ENCODE results near the gene CLPX. TPM values are rescaled to one million over a fixed set of nuclear protein-coding genes. Genes with fewer than 3 reads are reported as not detected.

Gene CLPX
- total and polyA plus RNA-seq, 2 donors (not counting 1 experiment from before 2014, with no cell fraction given) = 16.6 to 54.5 TPM

DNA sequence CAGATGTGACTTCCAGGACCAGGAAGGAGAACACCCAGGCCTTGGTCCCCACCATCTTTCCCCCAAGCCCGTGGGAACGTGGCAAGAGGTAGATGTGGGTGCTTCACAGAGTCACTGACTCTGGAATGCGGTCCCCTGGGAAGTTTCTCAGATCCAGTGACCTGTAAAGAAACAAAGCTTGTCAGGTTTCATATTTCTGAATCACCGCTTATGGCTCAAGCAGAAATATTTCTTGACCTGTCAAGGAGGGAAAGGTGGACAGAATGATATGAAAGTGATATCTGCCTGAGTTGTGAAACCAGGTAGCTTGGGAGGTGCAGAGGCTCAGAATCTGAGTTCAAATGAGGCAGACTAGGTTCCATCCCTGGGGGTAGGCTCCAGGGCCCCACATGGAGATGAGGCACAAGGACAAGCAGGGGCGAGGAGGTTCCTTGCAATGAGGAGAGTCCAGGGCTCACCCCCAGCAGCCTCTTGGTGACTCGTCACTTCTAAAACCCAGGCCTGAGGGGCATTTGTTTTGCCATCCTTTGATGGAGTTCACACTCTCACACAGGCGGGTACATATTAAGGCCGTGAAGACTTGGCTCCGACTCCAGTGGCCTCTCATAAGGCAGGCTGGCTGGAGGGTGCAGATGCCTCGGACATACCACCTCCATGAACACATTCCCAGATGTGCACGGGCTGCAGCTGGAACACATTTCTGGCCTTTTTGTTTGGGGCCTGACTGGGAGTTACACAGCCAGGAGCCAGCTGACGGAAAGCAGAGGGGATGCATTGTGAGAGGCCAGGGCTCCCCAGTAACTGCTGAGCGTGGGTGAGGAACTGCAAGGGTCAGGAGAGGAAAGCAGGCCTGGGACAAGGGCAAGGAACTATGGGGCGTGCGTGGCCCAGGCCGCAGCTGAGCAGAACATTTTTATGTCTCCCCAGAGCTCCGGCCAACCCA lies 24.8 kb upstream of the CLPX start:
- H3K27me3 Mint-ChIP-seq = peaks cover 8% of the 10 kb centered on the region
- Histone ChIP-seq H3K4me1 (ENCODE audit: control insufficient read depth in 2 of 2, insufficient read depth in 2 of 2, low read length in 2 of 2) (no peaks in the 10 kb centered on the region), H3K9ac (ENCODE audit: low read length) (no peak overlapping the region), H3K4me2 (replicated peaks; ENCODE audit: low read depth, low read length, poor library complexity, severe bottlenecking) (no peak overlapping the region), H3K79me2 (ENCODE audit: control insufficient read depth, insufficient read depth, low read length) (no peaks in the 10 kb centered on the region), H3K27ac (ENCODE audit: low read length in 2 of 2) (no peak overlapping the region), H4K20me1 (ENCODE audit: control insufficient read depth, insufficient read depth, low read length, poor library complexity, severe bottlenecking) (no peaks in the 10 kb centered on the region), H3K27me3 (replicated peaks in 1 of 4; ENCODE audit: control extremely low read depth in 1 of 4, control insufficient read depth in 3 of 4, insufficient read depth in 4 of 4, low read length in 3 of 4) (no peaks in the 10 kb centered on the region), H2AFZ (ENCODE audit: insufficient read depth, low read depth, low read length, poor library complexity, severe bottlenecking) (no peak overlapping the region), H3K4me3 (ENCODE audit: control extremely low read depth in 1 of 5, extremely low read depth in 1 of 5, insufficient read depth in 1 of 5, low read depth in 2 of 5, low read length in 4 of 5) (no peak overlapping the region), H3K36me3 (replicated peaks in 1 of 2; ENCODE audit: control extremely low read depth in 1 of 2, control insufficient read depth in 1 of 2, extremely low read depth in 1 of 2, insufficient read depth in 2 of 2, low read length in 1 of 2) (no peaks in the 10 kb centered on the region), H3K9me3 (ENCODE audit: control extremely low read depth in 1 of 3, control insufficient read depth in 2 of 3, insufficient read depth in 1 of 3, low read length in 2 of 3) (no peaks in the 10 kb centered on the region)
- DNase-seq (no peak), ATAC-seq (ENCODE audit: low read depth) (no peak)
- intact Hi-C loops (cut with micrococcal nuclease) = no loop called here
- no peaks in the 10 kb centered on the region for H3K4me1 Mint-ChIP-seq
- no peaks in the 10 kb centered on the region for H3K9me3 Mint-ChIP-seq (ENCODE audit: insufficient read depth)
- TF ChIP-seq CTCF (IDR thresholded peaks at IDR 0.05) (no peak), EZH2 (IDR thresholded peaks at IDR 0.05; ENCODE audit: borderline replicate concordance, insufficient read depth, low read depth, low read length, poor library complexity, severe bottlenecking) (no peak)
- ChIA-PET CTCF (no interaction called here), POLR2A (no interaction called here)
- no peak overlapping the region for H3K4me3 Mint-ChIP-seq
- H3K27ac Mint-ChIP-seq = no peak overlapping the region
- WGBS (ENCODE audit: insufficient coverage) = 94% methylated on average over 15 of the region's 17 CpGs

DNA sequence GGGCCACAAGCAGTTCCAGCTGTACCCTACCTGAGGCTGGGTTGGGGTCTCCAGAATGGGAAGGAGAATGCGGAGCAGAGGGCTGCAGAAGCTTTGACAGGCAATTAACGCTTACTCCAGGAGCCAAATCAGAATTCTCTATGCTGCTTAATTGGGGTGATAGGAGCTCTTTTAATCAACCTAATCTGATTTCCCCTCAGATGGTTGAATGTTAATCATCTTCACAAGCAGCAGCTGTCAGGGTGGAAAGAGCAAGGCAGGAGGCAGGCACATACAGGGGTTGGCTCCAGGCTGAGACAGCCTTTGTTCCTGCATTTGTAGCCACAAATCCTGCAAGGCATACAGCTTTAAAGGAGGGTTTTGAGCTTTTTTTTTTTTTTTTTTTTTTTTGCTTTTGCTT lies 23.5 kb upstream of the CLPX start:
- Histone ChIP-seq H3K9ac (ENCODE audit: low read length) (no peak overlapping the region), H3K9me3 (ENCODE audit: control extremely low read depth in 1 of 3, control insufficient read depth in 2 of 3, insufficient read depth in 1 of 3, low read length in 2 of 3) (no peaks in the 10 kb centered on the region), H3K79me2 (ENCODE audit: control insufficient read depth, insufficient read depth, low read length) (no peaks in the 10 kb centered on the region), H2AFZ (ENCODE audit: insufficient read depth, low read depth, low read length, poor library complexity, severe bottlenecking) (no peak overlapping the region), H3K27ac (ENCODE audit: low read length in 2 of 2) (no peak overlapping the region), H3K4me2 (replicated peaks; ENCODE audit: low read depth, low read length, poor library complexity, severe bottlenecking) (no peak overlapping the region), H3K36me3 (replicated peaks in 1 of 2; ENCODE audit: control extremely low read depth in 1 of 2, control insufficient read depth in 1 of 2, extremely low read depth in 1 of 2, insufficient read depth in 2 of 2, low read length in 1 of 2) (no peaks in the 10 kb centered on the region), H3K4me3 (ENCODE audit: control extremely low read depth in 1 of 5, extremely low read depth in 1 of 5, insufficient read depth in 1 of 5, low read depth in 2 of 5, low read length in 4 of 5) (no peak overlapping the region), H4K20me1 (ENCODE audit: control insufficient read depth, insufficient read depth, low read length, poor library complexity, severe bottlenecking) (no peaks in the 10 kb centered on the region), H3K4me1 (ENCODE audit: control insufficient read depth in 2 of 2, insufficient read depth in 2 of 2, low read length in 2 of 2) (no peaks in the 10 kb centered on the region), H3K27me3 (replicated peaks in 1 of 4; ENCODE audit: control extremely low read depth in 1 of 4, control insufficient read depth in 3 of 4, insufficient read depth in 4 of 4, low read length in 3 of 4) (no peaks in the 10 kb centered on the region)
- peaks cover 8% of the 10 kb centered on the region for H3K27me3 Mint-ChIP-seq
- TF ChIP-seq EZH2 (IDR thresholded peaks at IDR 0.05; ENCODE audit: borderline replicate concordance, insufficient read depth, low read depth, low read length, poor library complexity, severe bottlenecking) = no peak
- no peak for TF ChIP-seq CTCF (IDR thresholded peaks at IDR 0.05)
- POLR2A ChIA-PET = no interaction called here
- CTCF ChIA-PET = interaction anchor here (0.6 kb wide), 1 partner anchor 175 kb away, joined by 4 read pairs; no protein-coding TSS in a partner anchor
- H3K4me1 Mint-ChIP-seq = no peaks in the 10 kb centered on the region
- ATAC-seq (ENCODE audit: low read depth) (no peak), DNase-seq (no peak)
- H3K9me3 Mint-ChIP-seq (ENCODE audit: insufficient read depth) = no peaks in the 10 kb centered on the region
- intact Hi-C loops (cut with micrococcal nuclease) = no loop called here
- WGBS (ENCODE audit: insufficient coverage) = no CpG with 5 or more reads among the region's 2 CpGs
- H3K4me3 Mint-ChIP-seq = no peak overlapping the region
- no peak overlapping the region for H3K27ac Mint-ChIP-seq
